Keratinocyte (primary cell): ENCODE data around the gene RET.

ENCODE experiments used
- CTCF ChIP-seq, 3 experiments: IDR thresholded peaks in 1 of 3; conservative IDR thresholded peaks in 1 of 3; optimal IDR thresholded peaks in 1 of 3; 2 replicates in 2 of 3; 3 replicates in 1 of 3; pipeline versions ENCODE3 to v1.5.1; 2011; ENCODE audit warnings: low read length in 3 of 3, mild to moderate bottlenecking in 3 of 3, moderate library complexity in 2 of 3, control low read depth in 1 of 3, inconsistent platforms in 1 of 3; ENCODE audit not compliant: insufficient read depth in 2 of 3; ENCODE audit errors: extremely low read depth in 1 of 3
- EZH2 ChIP-seq: IDR thresholded peaks from one replicate; pipeline ENCODE4 v1.6.1; 2012; ENCODE audit warnings: inconsistent platforms, mild to moderate bottlenecking, low read length, moderate library complexity

- no peak for TF ChIP-seq CTCF (optimal IDR thresholded peaks at IDR 0.05 in 1 of 3, IDR thresholded peaks at IDR 0.05 in 1 of 3, conservative IDR thresholded peaks at IDR 0.05 in 1 of 3; ENCODE audit: extremely low read depth in 1 of 3, insufficient read depth in 2 of 3, low read length in 3 of 3)
- no peak for TF ChIP-seq EZH2
Observed at GRCh38 chr10:43099928-43100327, 23.1 kb downstream of the RET start.
